Esophagus muscularis mucosa (tissue), 4 donors: Measurements from ENCODE around the gene UGT1A6. TPM values are rescaled to one million over a fixed set of nuclear protein-coding genes. Genes with fewer than 3 reads are reported as not detected.
"Not testable (repeated sequence)": the region's sequence is repeated elsewhere in the genome, so short reads cannot be mapped to it uniquely, and the experiment has no call there.

ENCODE experiments used
- DNase-seq: peaks from one replicate; pipeline ENCODE4 v3.0.0-alpha.2; 2017; ENCODE audit errors: extremely low spot score
- H3K27ac ChIP-seq, 4 donors: fragments of 200-600 bp; sonication (generic); replicated peaks in 1 of 4; 1 replicate in 3 of 4; 2 replicates in 1 of 4; pipeline ENCODE4 v1.5.1; 2016 to 2019; ENCODE audit warnings: mild to moderate bottlenecking in 1 of 4
- H3K27me3 ChIP-seq, 4 donors: fragments of 200-600 bp; sonication (generic); one replicate each; pipeline versions ENCODE4 v1.5.1 to v1.6.0; 2016 to 2019
- H3K36me3 ChIP-seq, 4 donors: fragments of 200-600 bp; sonication (generic); one replicate each; pipeline ENCODE4 v1.5.1; 2016 to 2019
- H3K4me1 ChIP-seq, 4 donors: fragments of 200-600 bp; sonication (generic); one replicate each; pipeline ENCODE4 v1.5.1; 2016 to 2019
- H3K4me3 ChIP-seq, 4 donors: fragments of 200-600 bp; sonication (generic); 1 replicate in 2 of 4; 2 replicates in 2 of 4; pipeline ENCODE4 v1.5.1; 2016 to 2019; ENCODE audit warnings: mild to moderate bottlenecking in 4 of 4, moderate library complexity in 1 of 4
- H3K9me3 ChIP-seq, 4 donors: fragments of 200-600 bp; sonication (generic); 1 replicate in 3 of 4; 2 replicates in 1 of 4; pipeline ENCODE4 v1.5.1; 2016 to 2019
- CTCF ChIP-seq, 3 experiments: fragments of 200-600 bp in 2 of 3; fragments of 450-650 bp in 1 of 3; sonication (generic) in 2 of 3; IDR thresholded peaks; one replicate each; pipeline ENCODE4 v1.5.1; 2017 to 2019; ENCODE audit warnings: antibody characterized with exemption in 3 of 3, mild to moderate bottlenecking in 2 of 3, moderate library complexity in 1 of 3
- EP300 ChIP-seq: sonication (generic); formaldehyde crosslinking; IDR thresholded peaks from one replicate; pipeline ENCODE4 v1.6.1; 2017; ENCODE audit warnings: antibody characterized with exemption
- POLR2A ChIP-seq: fragments of 450-650 bp; IDR thresholded peaks from one replicate; pipeline ENCODE4 v1.6.1; 2017; ENCODE audit warnings: antibody characterized with exemption, moderate library complexity, mild to moderate bottlenecking, low read depth
- POLR2AphosphoS5 ChIP-seq, 2 donors: sonication (generic); formaldehyde crosslinking; IDR thresholded peaks; one replicate each; pipeline ENCODE4 v1.6.1; 2017; ENCODE audit warnings: antibody characterized with exemption in 2 of 2
- WGBS: methylation state at CpG from one replicate; pipeline ENCODE4 v1.1.5; 2018; 5-methylcytosine and 5-hydroxymethylcytosine counted together
- intact Hi-C: fragments of 100-400 bp; cut with DNase I; formaldehyde crosslinking; loops from one replicate; pipeline ENCODE4 v1.15.1; 2023
- total RNA-seq, 4 donors: library from RNA; depleted of rRNA; stranded (reverse); fragments of >200 nt; gene quantifications; one replicate each; pipeline versions ENCODE4 v1.1.0 to v1.2.1, GENCODE V29; 2016

The UGT1A6 gene
- total RNA-seq, 4 donors from 2014 or later: not detected

- no peak for TF ChIP-seq POLR2AphosphoS5 (IDR thresholded peaks at IDR 0.05)
- no peak for TF ChIP-seq EP300
- TF ChIP-seq POLR2A: no peak
- no peak for TF ChIP-seq CTCF (IDR thresholded peaks at IDR 0.05)
- WGBS: 74% methylated on average over 6 of the region's 6 CpGs
- intact Hi-C loops: no loop called here
- Histone ChIP-seq H3K4me1 (no peaks in the 10 kb centered on the region), H3K27me3 (peaks cover 0 to 11% (median 0%) of the 10 kb centered on the region in 4 donors), H3K4me3 (no peak overlapping the region), H3K36me3 (no peaks in the 10 kb centered on the region), H3K27ac (no peak overlapping the region), H3K9me3 (no peaks in the 10 kb centered on the region)
- no peak for DNase-seq
These were observed 38.2 kb upstream of the UGT1A6 start for GRCh38 chr2:233654501-233654900.

GRCh38 chr2:233655043-233655442, 37.6 kb upstream of the UGT1A6 start:
- H3K27me3 ChIP-seq: peaks cover 0 to 8% (median 0%) of the 10 kb centered on the region in 4 donors
- WGBS: 29% methylated on average over 1 of the region's 1 CpG
- H3K27ac ChIP-seq: no peak overlapping the region
- no peak for TF ChIP-seq POLR2AphosphoS5 (IDR thresholded peaks at IDR 0.05)
- TF ChIP-seq EP300: no peak
- H3K36me3 ChIP-seq: no peaks in the 10 kb centered on the region
- DNase-seq: no peak
- no peaks in the 10 kb centered on the region for H3K4me1 ChIP-seq
- no peak overlapping the region for H3K4me3 ChIP-seq
- intact Hi-C loops: no loop called here
- H3K9me3 ChIP-seq: no peaks in the 10 kb centered on the region

GRCh38 chr2:233655943-233656342, 36.7 kb upstream of the UGT1A6 start:
- H3K36me3 ChIP-seq, H3K4me3 ChIP-seq, intact Hi-C loops, H3K27me3 ChIP-seq, DNase-seq, H3K4me1 ChIP-seq, H3K27ac ChIP-seq, H3K9me3 ChIP-seq: not testable (repeated sequence)
- 93% methylated on average over 3 of the region's 3 CpGs for WGBS

GRCh38 chr2:233656443-233656842, 36.2 kb upstream of the UGT1A6 start:
- Histone ChIP-seq H3K4me3 (no peak overlapping the region), H3K27ac (no peak overlapping the region), H3K27me3 (no peaks in the 10 kb centered on the region), H3K36me3 (no peaks in the 10 kb centered on the region), H3K4me1 (no peaks in the 10 kb centered on the region), H3K9me3 (no peaks in the 10 kb centered on the region)
- DNase-seq: no peak
- no peak for TF ChIP-seq CTCF (IDR thresholded peaks at IDR 0.05)
- TF ChIP-seq EP300: no peak
- no peak for TF ChIP-seq POLR2AphosphoS5 (IDR thresholded peaks at IDR 0.05)
- TF ChIP-seq POLR2A: no peak
- intact Hi-C loops: no loop called here
- WGBS: 80% methylated on average over 10 of the region's 10 CpGs

- intact Hi-C loops: no loop called here
- Histone ChIP-seq H3K9me3 (no peaks in the 10 kb centered on the region), H3K4me1 (no peaks in the 10 kb centered on the region), H3K4me3 (no peak overlapping the region), H3K27ac (no peak overlapping the region), H3K36me3 (no peaks in the 10 kb centered on the region), H3K27me3 (no peaks in the 10 kb centered on the region)
- no peak for DNase-seq
- TF ChIP-seq POLR2AphosphoS5 (IDR thresholded peaks at IDR 0.05) (no peak), CTCF (IDR thresholded peaks at IDR 0.05) (no peak), POLR2A (no peak), EP300 (no peak)
These were observed 34.1 kb upstream of the UGT1A6 start for GRCh38 chr2:233658610-233659009.

- WGBS: 41% methylated on average over 1 of the region's 1 CpG
- Histone ChIP-seq H3K27ac (no peak overlapping the region), H3K9me3 (peaks cover 0 to 10% (median 0%) of the 10 kb centered on the region in 4 donors), H3K27me3 (no peaks in the 10 kb centered on the region), H3K36me3 (no peaks in the 10 kb centered on the region), H3K4me3 (no peak overlapping the region), H3K4me1 (no peaks in the 10 kb centered on the region)
- DNase-seq: no peak
- no peak for TF ChIP-seq CTCF (IDR thresholded peaks at IDR 0.05)
- no peak for TF ChIP-seq POLR2AphosphoS5 (IDR thresholded peaks at IDR 0.05)
- TF ChIP-seq EP300: no peak
- no peak for TF ChIP-seq POLR2A
- intact Hi-C loops: no loop called here
These were observed 28.8 kb upstream of the UGT1A6 start for GRCh38 chr2:233663911-233664310.
